Activated T-cell treated with anti-CD3 and anti-CD28 coated beads, Interleukin-2, amount 50 U/mL, for 4 hours (primary cell): ENCODE measurements around the gene TSEN15. TPM values are rescaled to one million over a fixed set of nuclear protein-coding genes. Genes with fewer than 3 reads are reported as not detected.
"Not testable (repeated sequence)": the region's sequence is repeated elsewhere in the genome, so short reads cannot be mapped to it uniquely, and the experiment has no call there.

Source experiments
- ATAC-seq, 2 donors: fragments of 200-7000 bp; cut with Tn5 transposase; one replicate each; pipeline ENCODE4 v1.10.0; 2021
- DNase-seq: peaks from one replicate; pipeline ENCODE4 v3.0.0-alpha.2; 2020
- H3K27me3 Mint-ChIP-seq: one replicate; pipeline ENCODE4 v1.8.0; 2021; ENCODE audit warnings: low read depth, mixed read lengths
- H3K36me3 Mint-ChIP-seq: one replicate; pipeline ENCODE4 v1.8.0; 2022; ENCODE audit warnings: mixed read lengths; ENCODE audit not compliant: insufficient read depth
- H3K4me1 Mint-ChIP-seq: one replicate; pipeline ENCODE4 v1.8.0; 2021; ENCODE audit warnings: low read depth, mixed read lengths
- H3K4me3 Mint-ChIP-seq: one replicate; pipeline ENCODE4 v1.8.0; 2021; ENCODE audit warnings: mild to moderate bottlenecking, moderate library complexity, mixed read lengths
- H3K9me3 Mint-ChIP-seq: one replicate; pipeline ENCODE4 v1.8.0; 2021; ENCODE audit warnings: mixed read lengths
- total RNA-seq, 3 donors: library from RNA; stranded (reverse); gene quantifications; one replicate each; pipeline ENCODE4 v1.2.1, GENCODE V29; 2021

The TSEN15 gene
- total RNA-seq, 3 donors from 2014 or later = 54.7 to 58.9 (median 56.3) TPM

GRCh38 chr1:184035719-184036516 lies 15.6 kb upstream of the TSEN15 start:
- ATAC-seq (peak; percentile 9 to 13), DNase-seq (peak; percentile 5)
- Mint-ChIP-seq H3K4me3 (peak overlapping the region; percentile 69), H3K36me3 (no peaks in the 10 kb centered on the region), H3K27me3 (peaks cover 44% of the 10 kb centered on the region), H3K4me1 (peaks cover 20% of the 10 kb centered on the region), H3K9me3 (no peaks in the 10 kb centered on the region)

GRCh38 chr1:184036517-184036949 lies 15.0 kb upstream of the TSEN15 start:
- ATAC-seq (peak; percentile 16 to 22), DNase-seq (no peak)
- H3K27me3 Mint-ChIP-seq = peaks cover 48% of the 10 kb centered on the region
- H3K9me3 Mint-ChIP-seq = no peaks in the 10 kb centered on the region
- no peaks in the 10 kb centered on the region for H3K36me3 Mint-ChIP-seq
- H3K4me1 Mint-ChIP-seq = peaks cover 20% of the 10 kb centered on the region
- peak overlapping the region; percentile 69 for H3K4me3 Mint-ChIP-seq

- peak overlapping the region; percentile 62 for H3K4me3 Mint-ChIP-seq
- ATAC-seq = no peak
- no peaks in the 10 kb centered on the region for H3K9me3 Mint-ChIP-seq
- H3K4me1 Mint-ChIP-seq = peaks cover 20% of the 10 kb centered on the region
- peaks cover 55% of the 10 kb centered on the region for H3K27me3 Mint-ChIP-seq
- no peaks in the 10 kb centered on the region for H3K36me3 Mint-ChIP-seq
- no peak for DNase-seq
These were observed 13.5 kb upstream of the TSEN15 start for GRCh38 chr1:184037849-184038591.

- Mint-ChIP-seq H3K27me3 (peaks cover 62% of the 10 kb centered on the region), H3K4me3 (no peak overlapping the region), H3K4me1 (peaks cover 19% of the 10 kb centered on the region), H3K36me3 (no peaks in the 10 kb centered on the region), H3K9me3 (no peaks in the 10 kb centered on the region)
- ATAC-seq (no peak), DNase-seq (no peak)
These were observed 12.4 kb upstream of the TSEN15 start for GRCh38 chr1:184039126-184039525.

GRCh38 chr1:184041731-184042130 lies 9.8 kb upstream of the TSEN15 start:
- Mint-ChIP-seq H3K4me3 (no peak overlapping the region), H3K4me1 (peaks cover 9% of the 10 kb centered on the region), H3K9me3 (no peaks in the 10 kb centered on the region), H3K36me3 (no peaks in the 10 kb centered on the region), H3K27me3 (peaks cover 47% of the 10 kb centered on the region)
- no peak for DNase-seq
- ATAC-seq = no peak

GRCh38 chr1:184043315-184043714 lies 8.2 kb upstream of the TSEN15 start:
- H3K4me1 Mint-ChIP-seq, H3K36me3 Mint-ChIP-seq, DNase-seq, H3K9me3 Mint-ChIP-seq, H3K4me3 Mint-ChIP-seq, ATAC-seq: not testable (repeated sequence)
- H3K27me3 Mint-ChIP-seq = peaks cover 41% of the 10 kb centered on the region

- H3K36me3 Mint-ChIP-seq = no peaks in the 10 kb centered on the region
- DNase-seq (no peak), ATAC-seq (peak in 1 of 2 donors; percentile 21)
- H3K4me1 Mint-ChIP-seq = no peaks in the 10 kb centered on the region
- no peaks in the 10 kb centered on the region for H3K9me3 Mint-ChIP-seq
- H3K4me3 Mint-ChIP-seq = no peak overlapping the region
- peaks cover 42% of the 10 kb centered on the region for H3K27me3 Mint-ChIP-seq
These were observed 6.7 kb upstream of the TSEN15 start for GRCh38 chr1:184044603-184045376.

GRCh38 chr1:184047541-184047940 lies 4.0 kb upstream of the TSEN15 start:
- H3K9me3 Mint-ChIP-seq, H3K4me3 Mint-ChIP-seq, DNase-seq, H3K36me3 Mint-ChIP-seq, ATAC-seq: not testable (repeated sequence)
- H3K27me3 Mint-ChIP-seq = peaks cover 28% of the 10 kb centered on the region
- H3K4me1 Mint-ChIP-seq = peaks cover 17% of the 10 kb centered on the region

GRCh38 chr1:184048561-184049240 lies 2.8 kb upstream of the TSEN15 start:
- H3K4me3 Mint-ChIP-seq = no peak overlapping the region

GRCh38 chr1:184049291-184049690 lies 2.2 kb upstream of the TSEN15 start:
- Mint-ChIP-seq H3K9me3 (no peaks in the 10 kb centered on the region), H3K4me3 (no peak overlapping the region), H3K4me1 (peaks cover 30% of the 10 kb centered on the region), H3K27me3 (peaks cover 16% of the 10 kb centered on the region), H3K36me3 (peaks cover 5% of the 10 kb centered on the region)
- no peak for ATAC-seq
- DNase-seq = no peak

More at GRCh38 chr1:184048561-184049240, 2.8 kb upstream of the TSEN15 start:
- H3K9me3 Mint-ChIP-seq = no peaks in the 10 kb centered on the region
- ATAC-seq = no peak
- no peak for DNase-seq
- peaks cover 17% of the 10 kb centered on the region for H3K27me3 Mint-ChIP-seq
- peaks cover 25% of the 10 kb centered on the region for H3K4me1 Mint-ChIP-seq
- H3K36me3 Mint-ChIP-seq = peaks cover under 1% of the 10 kb centered on the region

GRCh38 chr1:184049836-184050468 lies 1.6 kb upstream of the TSEN15 start:
- Mint-ChIP-seq H3K4me1 (peaks cover 33% of the 10 kb centered on the region), H3K9me3 (no peaks in the 10 kb centered on the region), H3K36me3 (peaks cover 7% of the 10 kb centered on the region), H3K4me3 (no peak overlapping the region), H3K27me3 (peaks cover 16% of the 10 kb centered on the region)
- ATAC-seq = no peak
- DNase-seq = no peak

GRCh38 chr1:184050636-184051035 lies 894 bp upstream of the TSEN15 start:
- ATAC-seq = no peak
- peak overlapping the region; percentile 97 for H3K4me3 Mint-ChIP-seq
- DNase-seq = no peak
- H3K9me3 Mint-ChIP-seq = no peaks in the 10 kb centered on the region
- peaks cover 36% of the 10 kb centered on the region for H3K4me1 Mint-ChIP-seq
- peaks cover 16% of the 10 kb centered on the region for H3K27me3 Mint-ChIP-seq
- H3K36me3 Mint-ChIP-seq = peaks cover 11% of the 10 kb centered on the region

- Mint-ChIP-seq H3K4me1 (peaks cover 36% of the 10 kb centered on the region), H3K4me3 (peak overlapping the region; percentile 97), H3K27me3 (peaks cover 16% of the 10 kb centered on the region), H3K36me3 (peaks cover 11% of the 10 kb centered on the region), H3K9me3 (no peaks in the 10 kb centered on the region)
- DNase-seq (no peak), ATAC-seq (peak in 1 of 2 donors; percentile 14)
These were observed 419 bp upstream of the TSEN15 start for GRCh38 chr1:184051138-184051484.
